ENCODE results near the gene WDPCP.

GRCh38 chr2:63378589-63378988 is 209.7 kb downstream of the WDPCP start:
- TF ChIP-seq CTCF (IDR thresholded peaks at IDR 0.05) = no peak
- no peak for TF ChIP-seq EZH2 (IDR thresholded peaks at IDR 0.05; ENCODE audit: borderline replicate concordance, insufficient read depth, low read depth, low read length, poor library complexity, severe bottlenecking)

Measured in B cell (primary cell).